Erythroblast (primary cell): Measurements from ENCODE around the gene DNAH11.
"Not testable (repeated sequence)": the region's sequence is repeated elsewhere in the genome, so short reads cannot be mapped to it uniquely, and the experiment has no call there.

ENCODE experiments used
- DNase-seq, 2 experiments: peaks; one replicate each; lab custom pipeline; 2025; lab: John Stamatoyannopoulos, UW
- GATA1 ChIP-seq: IDR thresholded peaks from 2 replicates; pipeline ENCODE4 v1.6.1; 2011; ENCODE audit warnings: low read depth, mild to moderate bottlenecking, control low read depth, low read length, moderate library complexity
- POLR2A ChIP-seq: IDR thresholded peaks from 2 replicates; pipeline ENCODE4 v1.6.1; 2011; ENCODE audit warnings: mild to moderate bottlenecking, low read length

The DNAH11 gene

DNA sequence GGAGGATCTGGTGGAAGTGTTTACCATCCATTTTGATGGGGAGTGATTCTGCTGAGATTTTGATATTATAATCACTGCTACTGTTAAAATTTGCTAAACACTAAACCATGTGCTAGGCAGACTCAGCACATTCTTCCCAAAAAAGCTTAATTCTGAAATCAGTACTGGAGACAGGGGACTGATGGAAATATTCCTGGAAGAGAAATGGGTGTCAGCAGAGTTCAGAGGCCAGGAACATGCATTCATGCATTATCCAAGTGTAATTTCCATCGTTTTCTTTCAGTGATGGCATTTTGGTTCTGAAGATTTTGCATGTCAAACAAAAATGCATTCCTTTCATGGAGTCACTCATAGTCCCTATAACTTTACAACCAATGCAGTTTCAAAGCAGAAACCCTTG lies 323.9 kb downstream of the DNAH11 start:
- no peak for TF ChIP-seq GATA1
- no peak for DNase-seq

DNA sequence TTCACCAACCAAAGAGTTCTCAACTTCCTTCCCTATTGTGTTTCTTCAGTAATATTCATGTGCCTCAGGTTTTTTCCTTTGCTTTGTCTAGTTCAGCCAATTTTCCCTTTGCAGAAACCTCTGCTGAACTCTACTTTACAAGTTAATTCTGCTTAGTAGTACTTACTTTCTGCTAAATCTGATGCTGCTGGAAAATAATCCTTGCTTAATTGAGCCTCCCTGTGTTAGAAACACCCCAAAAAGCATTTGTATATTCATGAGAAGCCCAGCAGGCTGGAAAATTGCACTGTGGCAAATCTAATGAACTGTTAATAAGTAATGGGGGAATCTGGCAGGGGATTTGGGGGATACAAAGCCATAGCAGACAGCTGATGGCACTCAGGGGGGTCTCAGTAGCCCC lies 324.4 kb downstream of the DNAH11 start:
- TF ChIP-seq POLR2A (no peak), GATA1 (no peak)

DNA sequence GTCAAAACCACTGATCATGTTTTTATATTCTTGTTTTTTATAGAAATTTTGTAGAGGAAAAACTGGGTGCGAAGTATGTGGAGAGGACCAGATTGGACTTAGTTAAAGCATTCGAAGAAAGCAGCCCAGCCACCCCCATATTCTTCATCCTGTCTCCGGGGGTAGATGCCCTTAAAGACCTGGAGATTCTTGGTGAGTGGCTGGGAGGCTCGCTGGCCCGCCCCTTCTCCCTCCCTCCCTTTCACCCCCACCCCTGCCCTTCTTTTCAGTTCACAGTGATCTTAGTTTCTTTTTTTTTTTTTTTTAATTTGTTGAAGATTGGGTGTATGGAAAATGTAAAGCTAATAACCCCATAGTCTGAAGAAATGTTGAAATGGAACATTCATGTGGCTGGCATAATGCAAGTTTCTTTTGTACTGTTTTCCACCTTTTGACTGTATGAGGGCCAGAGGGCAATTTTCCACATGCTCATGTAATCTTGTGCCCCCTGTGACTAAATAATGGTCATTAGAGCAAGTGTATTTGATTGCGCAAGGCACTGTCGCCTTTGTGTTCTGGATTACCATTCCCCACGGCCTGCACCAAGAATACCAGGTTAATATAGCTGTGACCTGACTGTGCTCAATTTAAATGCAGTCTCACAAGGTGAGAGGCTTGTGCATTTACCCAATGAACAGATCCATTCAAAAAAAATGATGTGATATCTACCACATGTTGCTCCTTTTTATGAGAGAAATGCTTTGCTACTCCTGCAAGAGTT lies 325.2 kb downstream of the DNAH11 start:
- DNase-seq: no peak
- TF ChIP-seq POLR2A: no peak
- TF ChIP-seq GATA1: no peak

More for the DNA sequence above, 324.4 kb downstream of the DNAH11 start:
- no peak for DNase-seq

GRCh38 chr7:21868576-21868850 lies 325.7 kb downstream of the DNAH11 start:
- TF ChIP-seq GATA1 (no peak), POLR2A (no peak)
- no peak for DNase-seq

DNA sequence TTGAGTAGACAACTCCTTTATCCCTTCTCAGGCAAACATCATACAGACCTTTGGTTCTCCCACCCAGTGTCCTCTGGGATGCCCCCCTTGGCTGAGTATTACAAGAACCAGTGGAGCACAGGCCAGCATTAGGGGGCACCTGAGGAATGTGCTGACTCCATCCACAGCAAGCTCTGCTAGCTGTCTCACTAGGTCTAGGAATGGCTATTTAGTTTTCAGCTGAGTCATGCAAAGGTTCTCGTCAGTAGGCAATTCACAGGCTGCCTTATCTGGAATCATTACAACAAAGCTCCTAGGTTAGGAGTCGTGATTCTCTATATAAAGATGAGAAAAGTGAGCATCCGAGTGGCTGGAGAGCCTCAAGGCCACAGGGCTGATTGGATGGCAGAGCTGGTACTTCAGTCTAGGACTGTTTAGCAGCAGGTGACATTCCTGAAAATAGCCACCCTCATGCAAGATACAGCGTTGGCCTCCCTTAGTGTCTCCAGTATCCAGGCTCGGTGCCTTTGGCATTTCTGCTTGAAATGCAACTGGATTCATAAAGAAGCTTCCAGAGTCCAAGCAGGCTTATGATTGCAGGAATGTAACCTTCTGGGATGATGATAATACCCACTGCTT lies 327.1 kb downstream of the DNAH11 start:
- no peak for TF ChIP-seq GATA1
- TF ChIP-seq POLR2A: no peak
- DNase-seq: no peak

DNA sequence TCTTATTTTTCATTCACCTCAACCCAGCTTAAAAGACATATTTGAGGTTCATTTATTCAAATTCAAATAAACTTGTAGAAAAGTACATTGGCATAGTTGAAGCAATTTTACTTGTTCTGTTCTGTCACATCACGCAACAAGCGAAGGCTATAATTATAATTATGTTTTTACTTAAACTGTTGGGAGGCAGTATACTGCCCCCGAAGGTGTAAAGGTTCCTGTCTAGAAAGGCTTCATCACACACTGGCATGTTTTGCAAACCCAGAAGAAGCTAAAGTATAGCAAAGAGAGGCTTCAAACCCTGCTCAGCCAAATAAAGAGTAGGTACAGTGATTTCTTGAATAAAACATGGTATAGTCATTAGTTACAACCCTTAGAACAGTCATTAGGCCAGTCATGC lies 340.2 kb downstream of the DNAH11 start:
- TF ChIP-seq GATA1 (no peak), POLR2A (no peak)

DNA sequence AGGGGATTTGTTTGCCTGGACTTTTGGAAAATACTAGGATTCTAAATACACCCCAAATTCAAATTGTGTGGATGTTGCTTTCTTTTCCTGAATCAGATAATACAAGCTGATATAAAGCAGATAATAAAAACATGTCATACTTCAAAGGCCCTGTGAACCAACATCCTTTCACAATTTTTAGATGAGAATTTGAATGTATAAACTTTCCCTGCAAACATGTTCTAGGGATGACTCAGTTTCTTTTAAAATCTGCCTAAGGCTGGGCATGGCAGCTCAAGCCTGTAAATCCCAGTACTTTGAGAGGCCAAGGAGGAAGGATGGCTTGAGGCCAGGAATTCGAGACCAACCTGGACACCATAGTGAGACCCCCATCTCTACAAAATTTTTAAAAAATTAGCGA lies 340.7 kb downstream of the DNAH11 start:
- not testable (repeated sequence) for DNase-seq

More for the DNA sequence above, 340.2 kb downstream of the DNAH11 start:
- no peak for DNase-seq

DNA sequence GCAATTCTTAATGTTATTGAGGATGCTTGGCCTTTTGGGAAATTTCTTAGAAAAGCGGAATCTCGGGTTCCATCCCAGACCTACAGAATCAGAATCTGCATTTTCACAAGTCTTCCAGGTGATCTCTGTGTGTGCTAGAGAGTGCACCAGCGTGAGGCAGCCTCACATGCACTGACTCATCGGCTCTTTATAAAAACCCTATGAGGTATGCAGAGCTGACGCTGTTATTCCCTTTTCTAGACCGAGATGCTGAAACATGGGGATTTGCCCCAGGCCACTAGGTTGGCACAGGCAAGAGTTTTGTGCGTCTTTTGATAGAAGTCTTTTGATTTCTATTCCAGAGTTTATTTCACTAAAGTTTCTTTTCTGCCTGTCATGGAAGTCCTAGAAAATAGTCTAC lies 341.7 kb downstream of the DNAH11 start:
- TF ChIP-seq GATA1 (no peak), POLR2A (no peak)

GRCh38 chr7:21886396-21886795 lies 343.6 kb downstream of the DNAH11 start:
- DNase-seq: no peak
- TF ChIP-seq POLR2A: no peak
- TF ChIP-seq GATA1: no peak

More for the DNA sequence above, 341.7 kb downstream of the DNAH11 start:
- DNase-seq: no peak

DNA sequence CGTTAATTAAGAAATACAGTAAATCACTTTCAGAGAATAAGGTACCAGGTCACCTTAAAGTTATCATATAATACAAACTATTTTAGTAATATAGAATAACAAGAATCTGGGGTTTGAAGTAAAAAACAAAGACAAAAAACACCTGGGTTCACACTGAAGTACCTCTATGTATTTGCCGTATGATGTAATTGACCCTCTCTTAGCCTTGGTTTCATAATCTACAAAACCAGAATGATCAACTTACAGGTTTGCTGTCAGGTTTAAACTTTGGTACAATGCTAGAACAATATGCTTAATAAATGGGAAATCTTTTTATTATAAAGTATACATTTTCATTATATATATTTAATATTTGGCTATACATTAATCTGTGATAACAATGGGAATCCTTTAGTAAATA lies 344.5 kb downstream of the DNAH11 start:
- TF ChIP-seq GATA1 (no peak), POLR2A (no peak)

DNA sequence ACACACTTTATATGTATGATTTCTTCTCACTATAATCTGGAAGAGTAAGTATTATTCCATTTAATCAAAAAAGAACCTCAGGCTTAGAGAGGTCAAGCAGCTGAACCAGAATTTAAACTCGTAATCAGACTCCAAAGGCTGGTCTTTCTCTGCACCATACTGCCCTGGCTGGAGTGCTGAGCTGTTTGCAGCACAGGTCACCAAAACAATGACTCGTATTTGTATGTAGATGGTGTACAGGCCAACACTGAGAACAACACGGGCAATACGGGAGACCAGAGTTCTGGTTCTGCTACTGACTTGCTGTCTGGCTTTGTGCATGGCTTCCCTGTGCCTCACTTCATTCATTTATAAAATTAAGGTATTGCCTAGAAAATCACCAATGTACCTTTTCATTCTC lies 344.9 kb downstream of the DNAH11 start:
- TF ChIP-seq POLR2A (no peak), GATA1 (no peak)
- DNase-seq: no peak

More for the DNA sequence above, 344.5 kb downstream of the DNAH11 start:
- no peak for DNase-seq

- DNase-seq: no peak
- TF ChIP-seq POLR2A (no peak), GATA1 (no peak)
Measured at GRCh38 chr7:21891291-21891690, 348.5 kb downstream of the DNAH11 start.

DNA sequence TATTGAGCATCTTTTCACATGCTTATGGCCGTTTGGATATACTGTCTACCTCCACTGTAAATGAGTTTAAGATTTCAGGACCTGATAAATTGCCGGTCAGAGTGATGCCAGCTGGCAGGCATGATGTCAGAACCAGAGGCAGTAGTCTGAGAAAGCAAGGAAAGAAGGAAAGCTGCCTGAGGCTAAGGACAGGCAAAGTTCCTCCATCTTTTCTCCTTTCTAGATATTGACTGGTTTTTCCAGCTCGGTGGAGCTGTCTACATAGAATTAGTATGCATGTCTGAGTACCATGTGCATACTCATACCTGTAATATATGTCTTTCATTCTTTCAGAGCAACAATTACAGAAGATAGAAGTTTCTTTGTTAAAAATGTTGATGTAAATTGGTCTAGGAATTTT lies 350.6 kb downstream of the DNAH11 start:
- DNase-seq: no peak
- TF ChIP-seq GATA1 (no peak), POLR2A (no peak)

GRCh38 chr7:21898265-21898930 lies 355.6 kb downstream of the DNAH11 start:
- no peak for TF ChIP-seq GATA1
- no peak for TF ChIP-seq POLR2A
- DNase-seq: no peak
